GM12874 (cell line): Measurements from ENCODE around the gene BLVRB.

Source experiments
- CTCF ChIP-seq: IDR thresholded peaks from 2 replicates; pipeline ENCODE4 v1.5.1; 2011; ENCODE audit warnings: low read depth, mild to moderate bottlenecking, control low read depth, low read length, moderate library complexity; ENCODE audit not compliant: insufficient read depth

BLVRB gene

GRCh38 chr19:40443131-40443999, 22.2 kb downstream of the BLVRB start:
- TF ChIP-seq CTCF = no peak

- TF ChIP-seq CTCF = no peak
Measured at GRCh38 chr19:40442328-40443130, 23.0 kb downstream of the BLVRB start.

GRCh38 chr19:40441719-40442253, 23.8 kb downstream of the BLVRB start:
- TF ChIP-seq CTCF = no peak

GRCh38 chr19:40438284-40438683, 27.3 kb downstream of the BLVRB start:
- TF ChIP-seq CTCF = no peak

GRCh38 chr19:40433391-40434216, 31.9 kb downstream of the BLVRB start:
- no peak for TF ChIP-seq CTCF

GRCh38 chr19:40431698-40432097, 33.8 kb downstream of the BLVRB start:
- TF ChIP-seq CTCF = no peak
